Activated CD8-positive, alpha-beta T cell treated with anti-CD3 and anti-CD28 coated beads for 36 hours (primary cell): ENCODE data around the gene ZCWPW2. TPM values are rescaled to one million over a fixed set of nuclear protein-coding genes. Genes with fewer than 3 reads are reported as not detected.
A peak's percentile ranks its signal among the peaks of the same experiment; 100 is the strongest.

Experiments
- ATAC-seq: fragments of 200-7000 bp; cut with Tn5 transposase; one replicate; pipeline ENCODE4 v1.10.0; 2021; ENCODE audit warnings: mild to moderate bottlenecking, moderate library complexity
- CTCF ChIA-PET: fragments of 350-600 bp; sonication (Branson Sonifier 250); formaldehyde crosslinking; loops from one replicate; lab custom pipeline; 2021; ENCODE audit warnings: antibody characterized with exemption; lab: Charles Lee
- POLR2A ChIA-PET: fragments of 350-600 bp; sonication (Branson Sonifier 250); formaldehyde crosslinking; loops from one replicate; lab custom pipeline; 2021; ENCODE audit warnings: antibody characterized with exemption; lab: Charles Lee
- DNase-seq: peaks from one replicate; pipeline ENCODE4 v3.0.0-alpha.2; 2020
- H3K27ac Mint-ChIP-seq: one replicate; pipeline ENCODE4 v1.8.0; 2021; ENCODE audit warnings: mild to moderate bottlenecking, mixed read lengths
- H3K27me3 Mint-ChIP-seq: one replicate; pipeline ENCODE4 v1.8.0; 2021; ENCODE audit warnings: mixed read lengths
- H3K36me3 Mint-ChIP-seq: one replicate; pipeline ENCODE4 v1.8.0; 2021; ENCODE audit warnings: low read depth, mixed read lengths
- H3K4me1 Mint-ChIP-seq: one replicate; pipeline ENCODE4 v1.8.0; 2021; ENCODE audit warnings: low read depth, mixed read lengths
- H3K4me3 Mint-ChIP-seq: one replicate; pipeline ENCODE4 v1.8.0; 2021; ENCODE audit warnings: mild to moderate bottlenecking, moderate library complexity, mixed read lengths
- H3K9me3 Mint-ChIP-seq: one replicate; pipeline ENCODE4 v1.8.0; 2021; ENCODE audit warnings: mixed read lengths
- CTCF ChIP-seq: fragments of 200-600 bp; IDR thresholded peaks from one replicate; pipeline ENCODE4 v1.8.0; 2022; ENCODE audit warnings: antibody characterized with exemption, mild to moderate bottlenecking
- intact Hi-C: fragments of 100-400 bp; cut with micrococcal nuclease; formaldehyde crosslinking; loops from one replicate; pipeline ENCODE4 v1.10.0; 2022
- total RNA-seq, 2 experiments: library from RNA; stranded (reverse); gene quantifications; one replicate each; pipeline ENCODE4 v1.2.3, GENCODE V29; 2021

Gene ZCWPW2, protein sequence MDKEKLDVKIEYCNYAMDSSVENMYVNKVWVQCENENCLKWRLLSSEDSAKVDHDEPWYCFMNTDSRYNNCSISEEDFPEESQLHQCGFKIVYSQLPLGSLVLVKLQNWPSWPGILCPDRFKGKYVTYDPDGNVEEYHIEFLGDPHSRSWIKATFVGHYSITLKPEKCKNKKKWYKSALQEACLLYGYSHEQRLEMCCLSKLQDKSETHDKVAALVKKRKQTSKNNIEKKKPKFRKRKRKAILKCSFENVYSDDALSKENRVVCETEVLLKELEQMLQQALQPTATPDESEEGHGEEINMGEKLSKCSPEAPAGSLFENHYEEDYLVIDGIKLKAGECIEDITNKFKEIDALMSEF
- under 1 TPM in 1 of 2 experiments, not detected in 1; 0.68 TPM for total RNA-seq

- ChIA-PET CTCF (interaction anchor here (1.1 to 2.0 kb wide), 6 partner anchors 9 to 637 kb away, joined by 3 to 12 read pairs (median 5); partner anchors contain the start of gene EOMES), POLR2A (interaction anchor here (1.0 to 1.4 kb wide), 6 partner anchors 20 to 636 kb away, joined by 3 to 5 read pairs (median 4); no protein-coding TSS in a partner anchor)
- peaks cover 30% of the 10 kb centered on the region for H3K36me3 Mint-ChIP-seq
- peak; percentile 87 for ATAC-seq
- no peaks in the 10 kb centered on the region for H3K27me3 Mint-ChIP-seq
- intact Hi-C loops = no loop called here
- peak within 1 kb of the TSS; percentile 93 for H3K27ac Mint-ChIP-seq
- H3K9me3 Mint-ChIP-seq = peaks cover 6% of the 10 kb centered on the region
- TF ChIP-seq CTCF = no peak
- H3K4me3 Mint-ChIP-seq = peak within 1 kb of the TSS; percentile 96
- peaks cover 41% of the 10 kb centered on the region for H3K4me1 Mint-ChIP-seq
- DNase-seq = peak; percentile 95
These were observed at the start of gene ZCWPW2, which contains the start of gene AZI2 for GRCh38 chr3:28348629-28349468. Gene ZCWPW2 (plus strand): TSS chr3:28348721. CDS start chr3:28413069, 64,348 bp downstream. Gene AZI2 (minus strand): TSS chr3:28348824. CDS start chr3:28340617, 8,207 bp downstream.

- Mint-ChIP-seq H3K4me1 (peaks cover 16% of the 10 kb centered on the region), H3K27ac (no peak overlapping the region), H3K4me3 (no peak overlapping the region)
These were observed 48.8 kb upstream of the ZCWPW2 start for GRCh38 chr3:28299705-28300104.

DNA sequence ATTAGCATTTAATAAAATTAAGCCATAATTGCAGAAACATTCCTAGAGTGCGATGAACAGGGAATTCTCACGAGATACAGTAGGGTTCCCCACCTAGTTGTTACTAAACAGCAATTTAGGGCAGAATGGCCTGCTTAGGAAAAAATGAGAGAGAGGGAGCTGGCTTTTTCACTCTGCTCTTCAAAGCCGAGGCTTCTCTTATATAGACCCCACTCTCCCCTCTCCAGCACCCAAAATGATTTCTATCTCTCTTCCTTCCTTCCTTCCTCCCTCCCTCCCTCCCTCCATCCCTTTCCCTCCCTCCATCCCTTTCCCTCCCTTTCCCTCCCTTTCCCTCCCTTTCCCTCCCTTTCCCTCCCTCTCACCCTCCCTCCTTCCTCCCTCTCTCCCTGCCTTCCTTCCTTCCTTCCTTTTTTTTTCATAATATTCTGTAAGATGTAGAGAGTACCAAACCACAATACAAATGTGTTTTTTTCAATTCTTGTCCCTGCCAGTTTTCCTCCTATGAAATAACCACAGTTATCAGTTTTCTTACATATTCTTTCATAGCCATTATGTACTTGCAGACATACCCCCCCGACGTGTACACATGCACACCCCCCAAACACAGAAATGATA, 48.1 kb upstream of the ZCWPW2 start:
- H3K4me1 Mint-ChIP-seq = peaks cover 10% of the 10 kb centered on the region
- ChIA-PET CTCF (no interaction called here), POLR2A (no interaction called here)
- H3K36me3 Mint-ChIP-seq = peaks cover 7% of the 10 kb centered on the region
- no peaks in the 10 kb centered on the region for H3K27me3 Mint-ChIP-seq
- H3K9me3 Mint-ChIP-seq = no peaks in the 10 kb centered on the region
- no peak for ATAC-seq
- no peak overlapping the region for H3K4me3 Mint-ChIP-seq
- H3K27ac Mint-ChIP-seq = no peak overlapping the region
- no peak for TF ChIP-seq CTCF
- DNase-seq = no peak
- intact Hi-C loops = no loop called here

More at GRCh38 chr3:28299705-28300104, 48.8 kb upstream of the ZCWPW2 start:
- ChIA-PET POLR2A (no interaction called here), CTCF (interaction anchor here (0.6 to 1.3 kb wide), 2 partner anchors 12 to 15 kb away, joined by 3 read pairs; no protein-coding TSS in a partner anchor)
- H3K9me3 Mint-ChIP-seq = no peaks in the 10 kb centered on the region
- no peak for TF ChIP-seq CTCF
- ATAC-seq (no peak), DNase-seq (no peak)
- intact Hi-C loops = no loop called here
- H3K27me3 Mint-ChIP-seq = no peaks in the 10 kb centered on the region
- H3K36me3 Mint-ChIP-seq = peaks cover 6% of the 10 kb centered on the region

DNA sequence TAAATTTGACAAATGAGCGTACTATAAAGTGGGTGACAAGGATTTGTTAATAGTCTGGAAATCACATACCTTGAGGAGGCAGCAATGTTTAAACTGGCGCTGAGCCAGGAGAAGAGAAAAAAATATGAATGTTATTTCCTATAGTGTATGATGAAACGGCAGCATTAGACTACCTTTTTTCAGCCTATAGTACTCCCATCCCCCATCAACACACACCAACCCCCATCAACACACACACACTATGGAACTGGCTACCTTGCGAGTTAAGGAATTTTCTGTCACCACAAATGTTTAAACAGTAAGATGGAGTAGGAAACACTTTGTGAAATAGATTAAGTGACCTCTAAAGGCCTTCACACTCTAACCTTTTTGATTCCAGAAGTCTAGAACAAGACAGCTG, 46.8 kb upstream of the ZCWPW2 start:
- no peak for ATAC-seq
- H3K9me3 Mint-ChIP-seq = no peaks in the 10 kb centered on the region
- no peaks in the 10 kb centered on the region for H3K27me3 Mint-ChIP-seq
- DNase-seq = no peak
- TF ChIP-seq CTCF = no peak
- H3K27ac Mint-ChIP-seq = no peak overlapping the region
- no peak overlapping the region for H3K4me3 Mint-ChIP-seq
- CTCF ChIA-PET = no interaction called here
- H3K36me3 Mint-ChIP-seq = peaks cover 9% of the 10 kb centered on the region
- intact Hi-C loops = no loop called here
- H3K4me1 Mint-ChIP-seq = peaks cover 5% of the 10 kb centered on the region
- POLR2A ChIA-PET = no interaction called here
